Daoy (cell line): ENCODE results near the gene ARHGAP26. TPM values are rescaled to one million over a fixed set of nuclear protein-coding genes. Genes with fewer than 3 reads are reported as not detected.
A peak's percentile ranks its signal among the peaks of the same experiment; 100 is the strongest.
"Not testable (repeated sequence)": the region's sequence is repeated elsewhere in the genome, so short reads cannot be mapped to it uniquely, and the experiment has no call there.

Experiments
- DNase-seq: peaks from one replicate; pipeline ENCODE4 v3.0.0-alpha.2; 2015; ENCODE audit warnings: low read depth
- total RNA-seq: library from RNA; depleted of rRNA; stranded (reverse); fragments of >200 nt; shearing (Covaris generic); gene quantifications from 2 replicates; pipeline ENCODE4 v1.2.3, GENCODE V29; 2014

The ARHGAP26 gene
- total RNA-seq, 1 experiment from 2014 or later: 7.7 TPM

GRCh38 chr5:143186623-143187022 is 416.4 kb downstream of the ARHGAP26 start:
- no peak for DNase-seq

GRCh38 chr5:143187495-143187894 is 417.3 kb downstream of the ARHGAP26 start:
- peak; percentile 38 for DNase-seq

DNA sequence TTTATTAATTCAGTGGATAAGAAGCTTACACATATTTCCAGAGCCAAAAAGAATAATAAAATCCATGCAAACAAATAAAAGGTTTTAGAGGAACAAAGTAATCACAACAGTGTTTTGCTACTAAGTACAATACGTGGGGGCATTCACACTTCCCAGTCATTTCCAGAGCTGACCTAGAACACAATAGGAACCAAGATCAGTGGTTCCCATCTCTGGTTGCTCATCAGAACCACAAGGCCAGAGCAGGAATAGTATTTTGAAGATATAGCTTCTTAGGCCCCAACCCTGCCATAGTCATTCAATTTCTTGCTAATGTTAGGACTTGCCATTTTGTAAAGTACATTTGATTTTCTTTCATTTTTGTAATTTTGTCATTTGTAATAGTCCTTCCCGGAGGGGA is 417.9 kb downstream of the ARHGAP26 start:
- DNase-seq: no peak

DNA sequence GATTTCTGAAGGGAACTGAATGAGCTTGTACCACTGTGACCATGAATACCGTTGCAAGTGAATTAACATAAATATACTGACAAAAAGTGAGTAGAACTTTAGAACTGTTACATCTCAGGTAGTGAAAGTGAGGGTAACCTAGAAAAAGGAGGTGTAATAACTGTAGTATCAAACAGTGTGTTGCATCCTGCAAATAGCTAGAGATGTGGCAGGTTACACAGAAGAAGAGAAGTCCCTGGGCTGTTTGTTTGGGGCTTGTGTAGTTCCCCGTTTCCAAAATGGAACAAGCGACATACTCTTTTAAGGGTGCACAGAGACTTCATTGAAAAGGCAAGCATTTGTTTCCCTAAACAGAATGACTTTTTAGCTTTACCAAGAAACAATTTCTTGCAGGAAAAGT is 418.5 kb downstream of the ARHGAP26 start:
- no peak for DNase-seq

- DNase-seq: no peak
Observed at GRCh38 chr5:143190260-143190810, 420.2 kb downstream of the ARHGAP26 start.

DNA sequence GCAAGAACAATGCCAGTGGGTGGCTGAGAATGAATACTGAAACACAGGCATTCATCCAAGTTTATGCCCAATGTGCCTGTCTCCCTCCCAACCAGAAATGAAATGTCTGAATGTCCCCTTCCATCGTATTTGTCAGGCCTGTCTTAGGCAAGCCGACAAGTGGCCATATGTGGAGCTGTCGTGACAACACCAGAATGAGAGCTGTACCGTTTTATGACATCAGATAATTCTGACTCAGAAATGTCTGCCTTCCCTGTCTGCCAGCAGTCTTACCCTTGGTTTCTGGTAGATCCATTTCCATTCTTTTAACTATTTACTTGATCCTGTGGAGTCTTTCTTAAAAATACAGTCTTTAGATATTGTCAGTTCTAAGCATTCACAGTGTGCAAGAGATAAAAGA is 421.5 kb downstream of the ARHGAP26 start:
- DNase-seq: no peak

DNA sequence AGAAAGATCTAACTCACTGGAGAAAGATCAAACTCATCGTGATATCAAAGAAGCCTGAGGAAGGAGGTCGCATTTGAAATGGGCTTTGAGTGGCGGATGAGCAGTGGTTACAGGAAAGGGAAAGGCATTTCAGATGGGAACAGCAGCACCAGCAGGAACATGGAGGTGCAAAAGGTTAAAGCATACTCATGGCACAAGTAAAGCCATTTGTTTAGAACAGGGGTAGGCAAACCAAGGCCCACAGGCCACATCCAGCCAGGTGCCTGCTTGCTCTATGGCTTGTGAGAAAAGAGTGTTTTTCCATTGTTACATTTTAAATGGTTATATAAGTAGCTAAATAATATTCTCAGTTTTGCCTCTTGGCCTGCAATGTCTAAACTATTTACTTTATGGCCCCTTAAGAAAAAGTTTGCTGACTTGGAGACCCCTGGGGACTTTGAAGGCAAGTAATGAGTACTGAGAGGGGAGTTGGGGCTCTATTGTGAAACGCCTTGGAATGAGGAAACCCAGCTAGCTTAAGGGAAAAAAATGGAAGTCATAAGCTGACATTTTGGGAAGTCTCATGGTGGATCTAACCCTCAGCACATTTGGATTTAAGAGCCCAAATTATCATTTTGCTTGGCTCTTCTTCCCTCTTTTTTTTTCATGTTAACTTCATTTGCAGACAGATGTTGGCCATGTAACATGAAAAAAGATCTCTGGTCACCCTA is 422.2 kb downstream of the ARHGAP26 start:
- no peak for DNase-seq

DNA sequence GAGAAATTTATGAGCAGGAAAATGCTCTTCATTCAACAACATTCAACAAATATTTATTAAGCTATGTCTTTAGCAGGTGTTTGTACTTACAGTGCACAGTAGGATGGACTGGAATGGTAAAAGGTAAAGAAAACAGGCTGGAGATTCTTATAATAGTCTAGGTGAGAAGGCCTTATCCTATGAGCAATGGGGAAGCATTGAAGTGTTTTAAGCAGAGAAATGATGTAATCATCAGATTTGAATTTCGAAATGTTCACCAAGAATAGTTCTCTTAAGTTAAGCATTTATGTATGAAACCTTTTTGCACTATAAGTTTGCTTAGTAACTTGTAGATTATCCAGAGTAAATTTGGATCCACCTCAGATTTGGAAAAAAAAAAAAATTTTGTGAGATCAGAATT is 424.0 kb downstream of the ARHGAP26 start:
- no peak for DNase-seq

DNA sequence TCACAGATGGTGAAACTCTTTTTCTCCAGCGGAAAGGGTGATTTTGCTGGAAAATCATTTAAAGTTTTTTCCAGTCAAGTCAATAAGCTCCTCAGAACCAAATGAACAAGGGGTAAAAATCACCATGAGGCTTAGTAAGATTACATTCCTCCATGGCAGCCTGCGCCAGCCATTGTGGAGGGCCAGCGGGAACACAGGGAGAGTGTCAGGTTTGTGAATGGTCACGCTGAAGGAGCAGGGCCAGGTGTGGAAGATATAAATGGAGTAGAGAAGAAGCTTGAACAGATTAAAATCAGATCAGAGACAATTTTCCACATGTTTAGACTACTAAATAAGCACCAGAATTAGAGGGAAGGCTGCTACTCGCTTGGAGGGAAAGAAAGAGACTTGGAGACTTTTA is 424.5 kb downstream of the ARHGAP26 start:
- DNase-seq: no peak

DNA sequence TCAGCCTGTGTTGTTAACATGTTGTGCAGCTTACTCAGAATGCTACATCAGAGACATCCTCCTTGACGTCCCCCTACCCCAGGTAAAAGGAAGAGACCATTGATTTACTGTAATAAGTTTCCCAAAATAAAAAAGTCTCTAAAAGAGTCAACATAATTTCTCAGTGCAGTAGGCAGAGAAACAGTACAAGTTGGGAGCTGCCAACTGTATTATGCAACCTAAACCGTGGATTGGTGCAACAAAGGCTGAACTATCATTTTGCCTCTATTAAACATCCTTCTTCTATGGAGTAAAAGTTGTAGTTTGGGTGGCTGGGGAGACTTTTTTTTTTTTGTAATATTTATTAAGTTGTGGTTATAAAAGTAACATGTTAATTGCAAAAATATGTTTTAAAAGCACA is 425.3 kb downstream of the ARHGAP26 start:
- DNase-seq: no peak

DNA sequence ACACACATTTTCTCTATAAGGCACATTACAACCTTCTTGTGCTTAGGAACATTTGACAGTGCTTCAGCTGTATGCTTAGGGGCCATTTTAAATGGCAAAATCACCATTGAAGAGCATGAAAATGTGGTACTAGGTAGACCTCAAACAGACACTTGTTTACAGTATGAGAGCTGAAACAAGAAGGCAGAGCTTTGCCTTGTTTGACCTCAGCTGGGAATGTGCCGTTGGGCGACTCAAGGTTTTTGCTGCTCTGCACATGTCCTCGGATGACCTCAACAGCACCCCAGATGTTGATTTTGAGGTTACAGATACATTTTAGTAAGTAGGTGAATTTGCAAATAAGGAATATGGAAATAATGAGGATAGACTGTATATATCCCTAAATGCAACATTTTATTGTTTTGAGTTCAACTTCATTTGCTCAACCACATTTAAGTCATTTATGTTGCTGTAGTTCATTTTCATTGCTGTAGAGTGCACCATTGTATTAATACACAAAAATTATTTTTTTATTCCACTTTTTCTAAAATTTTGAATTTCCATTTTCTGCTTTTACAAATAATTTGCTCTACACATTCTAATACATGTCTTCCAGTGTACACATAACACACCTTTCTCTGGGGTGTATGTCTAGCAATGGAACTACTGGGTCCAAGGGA is 426.6 kb downstream of the ARHGAP26 start:
- no peak for DNase-seq

DNA sequence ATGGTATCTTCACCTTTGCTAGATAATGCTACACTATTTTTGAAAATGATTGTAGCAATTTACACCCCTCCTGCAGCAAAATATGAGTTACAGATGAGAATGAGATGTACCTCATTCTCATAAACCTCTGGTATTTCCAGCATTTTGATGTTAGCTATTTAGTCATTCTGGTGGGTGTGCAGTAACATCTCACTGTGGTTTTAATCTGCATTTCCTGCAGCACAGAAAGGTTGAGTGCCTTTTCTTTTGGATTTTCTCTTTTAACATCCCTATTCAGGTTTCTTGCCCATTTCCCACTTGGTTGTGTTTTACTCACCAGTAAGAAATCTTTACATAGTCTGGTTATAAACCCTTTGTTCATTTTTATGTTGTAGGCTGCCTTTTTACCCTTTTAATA is 427.1 kb downstream of the ARHGAP26 start:
- no peak for DNase-seq

DNA sequence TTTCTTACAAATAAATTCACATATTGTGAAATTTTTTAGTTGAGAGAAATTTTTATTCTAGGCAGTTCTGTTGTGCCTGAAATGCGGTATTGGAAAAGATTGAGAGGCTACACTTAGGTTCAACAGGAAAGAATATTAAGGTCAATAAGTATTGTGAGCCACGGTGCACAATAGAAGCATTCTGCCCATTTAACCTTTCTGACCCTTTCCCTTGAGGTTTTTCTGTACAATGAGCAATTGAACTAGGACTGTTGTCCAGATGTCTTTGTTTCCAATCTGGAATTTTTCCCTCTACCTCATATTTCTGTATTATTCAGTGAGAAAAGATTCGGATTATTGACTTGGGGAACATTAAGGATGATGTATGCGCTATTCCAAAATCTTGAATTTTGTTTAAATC is 428.2 kb downstream of the ARHGAP26 start:
- DNase-seq: no peak

DNA sequence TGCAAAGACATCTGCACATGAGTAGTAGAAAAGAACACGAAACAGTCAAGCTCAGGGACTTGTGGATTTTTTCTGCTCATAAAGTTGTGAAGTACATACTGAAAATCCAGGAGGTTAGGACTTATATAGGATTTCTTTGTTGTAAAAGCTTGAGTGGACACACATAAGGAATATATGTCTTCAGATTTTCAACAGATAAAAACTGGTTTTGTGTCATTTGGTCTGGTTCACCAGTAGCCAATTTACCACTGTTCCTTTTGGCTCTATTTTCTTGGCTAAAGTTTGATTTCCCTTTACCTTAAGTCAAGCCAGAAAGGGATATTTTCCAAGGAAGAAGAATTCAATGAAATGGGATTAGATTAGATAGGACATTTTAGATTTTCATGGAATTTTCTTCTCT is 429.0 kb downstream of the ARHGAP26 start:
- DNase-seq: no peak

- DNase-seq: no peak
Observed at GRCh38 chr5:143199843-143200242, 429.7 kb downstream of the ARHGAP26 start.

DNA sequence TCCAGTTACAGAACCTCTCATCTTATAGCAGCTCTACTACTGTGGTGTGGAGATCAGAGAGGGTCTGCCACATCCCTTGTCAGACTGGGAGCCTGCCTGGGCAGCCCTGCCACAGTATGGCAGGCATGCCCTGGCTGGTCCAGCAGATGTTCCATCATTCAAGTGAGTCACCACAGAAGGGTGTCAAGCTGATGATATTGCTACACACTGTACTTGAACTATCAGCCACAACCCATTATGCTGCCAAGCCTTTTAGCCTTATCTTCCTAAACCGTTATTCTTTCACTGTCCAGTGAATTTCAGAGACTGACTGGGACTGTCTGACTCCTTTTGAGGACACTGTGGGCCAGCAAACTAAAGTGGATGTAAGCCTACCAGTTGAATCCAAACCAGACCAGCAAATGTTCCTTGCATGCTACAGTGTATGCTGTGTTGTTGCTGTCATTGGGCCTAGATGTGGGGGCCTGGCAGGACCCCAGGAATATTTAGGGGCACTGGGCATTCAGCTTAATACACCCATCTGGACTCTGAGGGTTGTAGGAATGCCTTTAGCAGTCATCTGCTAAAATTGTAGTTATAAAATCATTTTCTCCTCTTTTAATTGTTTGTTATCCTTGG is 430.7 kb downstream of the ARHGAP26 start:
- DNase-seq: peak; percentile 90

- DNase-seq: no peak
Observed at GRCh38 chr5:143201589-143201988, 431.4 kb downstream of the ARHGAP26 start.

- DNase-seq: not testable (repeated sequence)
Observed at GRCh38 chr5:143203301-143203956, 433.3 kb downstream of the ARHGAP26 start.

DNA sequence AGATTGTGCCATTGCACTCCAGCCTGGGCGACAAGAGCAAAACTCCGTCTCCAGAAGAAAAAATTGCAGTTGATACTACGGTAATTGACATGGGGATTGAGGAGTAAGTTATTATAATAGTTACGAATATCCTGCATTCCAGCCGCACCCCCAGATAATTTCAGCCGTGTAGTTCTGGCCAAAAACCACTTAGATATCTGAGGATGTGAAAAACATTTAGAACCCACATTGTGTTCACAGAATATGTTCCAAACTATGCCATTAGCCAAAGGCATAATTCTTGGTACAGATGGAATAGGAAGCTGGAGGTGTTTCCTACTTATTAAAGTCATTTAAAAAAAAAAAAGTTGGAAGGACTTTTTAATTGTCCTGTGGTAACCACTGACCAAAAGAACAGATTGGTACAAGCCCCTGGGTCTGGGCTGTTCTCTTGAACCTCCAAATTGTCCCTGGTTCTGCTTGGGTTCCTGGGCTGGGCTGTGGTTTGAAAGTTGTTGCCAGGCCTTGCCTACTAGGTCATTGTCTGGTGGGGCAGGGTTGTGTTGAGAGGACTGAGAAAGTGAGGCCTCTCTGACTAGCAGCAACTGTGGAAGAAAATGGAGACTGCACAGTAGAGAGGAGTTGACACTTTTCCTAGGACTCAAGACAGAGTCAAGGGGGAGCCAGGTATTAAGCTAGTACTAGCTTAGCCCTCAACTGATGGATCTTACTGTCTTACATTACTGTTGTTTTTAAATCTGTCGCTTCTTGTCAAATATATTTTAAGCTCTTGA is 434.5 kb downstream of the ARHGAP26 start:
- peak; percentile 48 for DNase-seq

- peak; percentile 90 for DNase-seq
Observed at GRCh38 chr5:143205386-143205785, 435.2 kb downstream of the ARHGAP26 start.

GRCh38 chr5:143205883-143206195 is 435.7 kb downstream of the ARHGAP26 start:
- DNase-seq: no peak
